Neuron (in vitro differentiated cells): ENCODE measurements around the gene MCHR2.

Experiments
- H2AFZ ChIP-seq: one replicate; pipeline ENCODE4 v1.6.1; 2013; ENCODE audit warnings: low read depth, mild to moderate bottlenecking, inconsistent platforms, low read length, moderate library complexity
- H3K27me3 ChIP-seq: one replicate; pipeline ENCODE4 v1.6.1; 2013; ENCODE audit warnings: low read length; ENCODE audit not compliant: insufficient read depth
- H3K36me3 ChIP-seq: one replicate; pipeline ENCODE4 v1.6.1; 2013; ENCODE audit warnings: low read length; ENCODE audit not compliant: insufficient read depth
- H3K4me1 ChIP-seq: one replicate; pipeline ENCODE4 v1.6.1; 2013; ENCODE audit warnings: low read length; ENCODE audit not compliant: insufficient read depth
- H3K4me3 ChIP-seq: 2 replicates; pipeline ENCODE4 v1.5.1; 2013; ENCODE audit warnings: mild to moderate bottlenecking, low read length, moderate library complexity
- H3K9me3 ChIP-seq: one replicate; pipeline ENCODE4 v1.6.1; 2013; ENCODE audit warnings: low read length

The MCHR2 gene

DNA sequence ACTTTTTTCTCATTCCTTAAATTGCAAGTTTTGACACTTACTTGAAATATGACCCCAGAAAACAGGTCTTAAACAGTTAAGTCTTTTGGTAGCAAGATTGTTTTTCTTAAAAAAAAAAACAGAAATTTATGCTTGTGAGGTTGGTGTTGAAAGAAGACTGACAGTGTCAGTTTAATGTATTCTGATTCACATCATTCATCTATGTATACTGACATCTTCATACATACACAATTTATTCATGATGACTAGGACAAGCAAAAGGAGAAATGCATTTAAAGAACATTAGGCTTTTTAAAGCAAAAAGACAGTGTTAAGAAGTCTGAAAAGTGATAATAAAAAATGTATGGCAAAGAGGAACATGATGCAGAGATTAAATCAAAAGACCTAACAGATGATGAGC is 27.0 kb downstream of the MCHR2 start:
- Histone ChIP-seq H3K36me3 (no peaks in the 10 kb centered on the region), H3K4me3 (no peak overlapping the region), H3K4me1 (no peaks in the 10 kb centered on the region), H3K27me3 (no peaks in the 10 kb centered on the region), H3K9me3 (no peaks in the 10 kb centered on the region), H2AFZ (no peak overlapping the region)

DNA sequence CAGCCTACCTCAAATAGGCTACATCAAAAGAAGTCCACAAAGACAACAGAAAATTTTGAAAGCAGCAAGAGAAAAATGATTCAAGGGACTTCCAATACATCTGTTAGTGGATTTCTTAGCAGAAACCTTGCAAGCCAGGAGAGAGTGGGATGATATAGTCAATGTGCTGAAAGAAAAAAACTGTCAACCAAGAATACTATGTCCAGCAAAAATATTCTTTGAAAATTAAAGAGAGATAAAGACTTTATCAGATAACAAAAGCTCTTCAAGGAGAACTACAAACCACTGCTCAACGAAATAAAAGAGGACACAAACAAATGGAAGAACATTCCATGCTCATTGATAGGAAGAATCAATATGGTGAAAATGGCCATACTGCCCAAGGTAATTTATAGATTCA is 34.0 kb downstream of the MCHR2 start:
- Histone ChIP-seq H3K36me3 (no peaks in the 10 kb centered on the region), H2AFZ (no peak overlapping the region), H3K4me3 (no peak overlapping the region), H3K4me1 (no peaks in the 10 kb centered on the region), H3K27me3 (no peaks in the 10 kb centered on the region), H3K9me3 (no peaks in the 10 kb centered on the region)

DNA sequence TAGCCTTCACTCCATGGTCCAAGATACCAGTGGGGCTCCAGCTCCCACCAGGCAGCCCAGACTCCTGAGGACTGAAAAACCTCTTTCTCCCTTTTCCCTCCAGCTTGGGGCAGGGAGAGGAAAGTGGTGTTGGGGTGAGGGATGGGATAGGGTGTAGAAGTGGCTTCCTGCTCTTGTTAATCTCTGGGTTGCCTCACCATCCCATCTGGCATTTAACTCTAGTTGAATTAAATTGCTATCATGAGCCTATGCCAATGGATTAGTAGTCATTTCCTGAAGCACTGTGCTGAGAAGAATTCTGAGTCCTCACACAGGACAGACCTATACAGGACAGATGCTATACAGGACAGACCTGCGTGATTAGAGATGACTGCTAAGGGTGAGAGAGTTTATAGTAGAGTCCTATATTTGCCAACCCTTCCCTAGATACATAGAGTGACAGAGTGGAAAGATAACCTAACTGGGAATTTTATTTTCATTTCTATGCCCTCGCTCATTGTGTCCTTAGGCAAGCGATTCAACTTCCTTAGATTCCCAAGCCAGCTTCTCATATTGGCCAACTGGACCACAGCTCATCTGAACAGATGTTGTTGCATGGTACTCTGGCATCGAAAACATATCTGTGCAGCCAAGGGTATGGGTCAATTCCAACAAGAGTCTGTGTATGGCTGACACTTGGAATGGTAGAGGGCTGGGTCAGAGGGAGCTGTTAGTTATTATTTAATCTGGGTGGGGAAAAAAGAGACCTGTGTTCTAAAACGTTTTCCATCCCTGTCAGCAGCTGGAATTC is 42.8 kb downstream of the MCHR2 start:
- Histone ChIP-seq H3K4me1 (no peaks in the 10 kb centered on the region), H3K27me3 (no peaks in the 10 kb centered on the region), H3K9me3 (no peaks in the 10 kb centered on the region), H3K36me3 (no peaks in the 10 kb centered on the region), H3K4me3 (no peak overlapping the region), H2AFZ (no peak overlapping the region)

DNA sequence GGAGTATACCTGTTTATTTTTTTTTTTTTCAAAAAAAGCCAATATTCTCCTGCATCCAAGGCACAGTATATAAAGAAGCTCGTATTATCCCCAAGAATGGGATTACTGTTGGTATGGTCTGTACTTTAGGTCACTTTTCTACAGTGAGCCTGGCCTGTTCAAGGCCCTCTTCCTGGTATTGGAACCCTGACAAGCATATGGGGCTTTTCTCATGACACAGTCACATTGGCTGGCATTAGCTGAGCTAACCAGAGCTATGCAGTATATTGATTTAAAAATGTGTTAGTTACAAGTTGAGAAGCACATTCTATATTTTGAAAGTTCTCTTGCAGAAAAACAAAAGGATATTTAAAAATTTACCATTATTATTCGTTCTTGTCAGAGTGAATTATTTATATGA is 48.0 kb downstream of the MCHR2 start:
- Histone ChIP-seq H3K4me1 (no peaks in the 10 kb centered on the region), H3K4me3 (no peak overlapping the region), H3K27me3 (peaks cover 4% of the 10 kb centered on the region), H3K36me3 (no peaks in the 10 kb centered on the region), H2AFZ (no peak overlapping the region), H3K9me3 (no peaks in the 10 kb centered on the region)

DNA sequence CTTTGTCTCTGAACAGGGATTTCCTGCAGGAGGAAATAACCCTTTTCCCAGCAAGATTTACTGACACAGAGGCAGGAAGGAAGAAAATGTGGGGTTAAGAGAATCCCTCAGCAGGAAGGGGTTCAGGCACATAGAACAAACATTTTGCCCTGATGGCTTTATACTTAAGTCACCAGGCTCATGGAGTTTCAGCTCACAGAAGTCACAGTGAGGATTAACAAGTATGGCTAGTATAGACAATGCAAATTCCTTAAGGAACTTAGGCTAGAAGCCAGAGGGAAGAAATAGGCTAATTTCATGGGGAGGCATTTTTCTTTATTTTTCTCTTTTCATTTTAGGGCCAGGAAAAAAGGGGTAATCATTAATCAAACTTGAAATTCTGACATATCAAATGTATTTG is 50.2 kb downstream of the MCHR2 start:
- H3K36me3 ChIP-seq, result no peaks in the 10 kb centered on the region
- H3K4me3 ChIP-seq, result no peak overlapping the region
- H3K4me1 ChIP-seq, result no peaks in the 10 kb centered on the region
- H2AFZ ChIP-seq, result no peak overlapping the region
- peaks cover 4% of the 10 kb centered on the region for H3K27me3 ChIP-seq
- H3K9me3 ChIP-seq, result no peaks in the 10 kb centered on the region

DNA sequence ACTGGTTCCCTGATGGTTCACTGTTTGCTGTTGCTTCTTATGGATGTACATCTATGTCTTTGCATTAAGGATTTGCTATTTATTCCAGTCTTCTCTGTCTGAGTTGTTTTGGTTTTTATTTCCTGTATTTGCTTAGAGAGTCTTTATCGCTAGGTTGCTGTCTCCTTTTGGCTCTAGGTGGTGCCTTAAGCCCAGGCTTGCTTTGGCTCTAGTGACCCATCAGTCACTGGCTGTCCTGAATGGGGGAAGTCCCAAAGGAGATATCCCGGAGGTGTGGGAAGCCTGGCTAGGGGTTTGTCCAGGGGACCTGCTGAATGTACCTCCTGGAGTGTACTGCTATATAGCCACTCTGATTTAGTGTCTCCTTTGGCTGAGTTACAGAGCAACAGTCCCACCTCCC is 53.4 kb downstream of the MCHR2 start:
- no peak overlapping the region for H2AFZ ChIP-seq
- H3K9me3 ChIP-seq, result no peaks in the 10 kb centered on the region
- H3K27me3 ChIP-seq, result peaks cover 4% of the 10 kb centered on the region
- H3K36me3 ChIP-seq, result no peaks in the 10 kb centered on the region
- no peak overlapping the region for H3K4me3 ChIP-seq
- no peaks in the 10 kb centered on the region for H3K4me1 ChIP-seq

DNA sequence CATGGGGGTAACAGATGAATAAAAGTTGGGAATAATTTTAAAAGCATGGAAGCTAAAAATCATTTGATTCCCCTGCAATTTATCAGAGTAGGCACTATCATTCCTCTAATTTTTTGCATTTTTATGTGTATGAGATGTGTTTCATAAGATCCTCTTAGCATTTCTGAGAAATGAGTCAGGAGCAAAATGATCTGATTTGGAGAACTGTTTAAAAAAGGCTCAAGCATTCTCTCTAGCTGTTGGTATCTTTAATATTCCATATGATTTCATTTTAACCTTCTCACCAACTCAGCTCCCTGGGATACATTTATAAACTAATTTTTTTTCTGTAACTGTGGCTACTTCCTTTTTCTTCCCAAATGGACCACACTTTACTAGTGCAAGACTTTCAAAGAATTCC is 60.9 kb downstream of the MCHR2 start:
- Histone ChIP-seq H3K9me3 (no peaks in the 10 kb centered on the region), H2AFZ (no peak overlapping the region), H3K4me1 (no peaks in the 10 kb centered on the region), H3K4me3 (no peak overlapping the region), H3K27me3 (no peaks in the 10 kb centered on the region), H3K36me3 (no peaks in the 10 kb centered on the region)

DNA sequence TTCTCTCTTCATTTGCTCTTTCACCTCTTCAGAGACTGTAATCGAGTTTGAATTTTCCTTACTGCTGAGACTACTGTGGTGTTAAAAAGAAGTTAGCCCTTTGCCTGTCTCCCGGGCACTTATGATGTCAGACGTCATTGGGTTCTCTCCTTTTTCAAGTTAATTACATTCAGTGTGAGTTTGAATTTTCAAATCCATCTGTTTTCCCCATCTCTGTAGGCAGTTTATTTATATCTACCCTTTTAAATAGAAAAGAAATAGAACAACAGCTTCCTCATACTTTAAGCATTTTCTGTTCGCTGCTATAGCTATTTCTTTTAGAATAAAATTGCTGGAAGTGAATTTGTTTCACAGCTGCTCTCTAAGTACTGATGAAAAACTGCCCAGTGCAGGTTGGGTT is 81.4 kb downstream of the MCHR2 start:
- no peaks in the 10 kb centered on the region for H3K36me3 ChIP-seq
- H3K4me1 ChIP-seq, result no peaks in the 10 kb centered on the region
- no peak overlapping the region for H3K4me3 ChIP-seq
- no peak overlapping the region for H2AFZ ChIP-seq
- no peaks in the 10 kb centered on the region for H3K9me3 ChIP-seq
- no peaks in the 10 kb centered on the region for H3K27me3 ChIP-seq

DNA sequence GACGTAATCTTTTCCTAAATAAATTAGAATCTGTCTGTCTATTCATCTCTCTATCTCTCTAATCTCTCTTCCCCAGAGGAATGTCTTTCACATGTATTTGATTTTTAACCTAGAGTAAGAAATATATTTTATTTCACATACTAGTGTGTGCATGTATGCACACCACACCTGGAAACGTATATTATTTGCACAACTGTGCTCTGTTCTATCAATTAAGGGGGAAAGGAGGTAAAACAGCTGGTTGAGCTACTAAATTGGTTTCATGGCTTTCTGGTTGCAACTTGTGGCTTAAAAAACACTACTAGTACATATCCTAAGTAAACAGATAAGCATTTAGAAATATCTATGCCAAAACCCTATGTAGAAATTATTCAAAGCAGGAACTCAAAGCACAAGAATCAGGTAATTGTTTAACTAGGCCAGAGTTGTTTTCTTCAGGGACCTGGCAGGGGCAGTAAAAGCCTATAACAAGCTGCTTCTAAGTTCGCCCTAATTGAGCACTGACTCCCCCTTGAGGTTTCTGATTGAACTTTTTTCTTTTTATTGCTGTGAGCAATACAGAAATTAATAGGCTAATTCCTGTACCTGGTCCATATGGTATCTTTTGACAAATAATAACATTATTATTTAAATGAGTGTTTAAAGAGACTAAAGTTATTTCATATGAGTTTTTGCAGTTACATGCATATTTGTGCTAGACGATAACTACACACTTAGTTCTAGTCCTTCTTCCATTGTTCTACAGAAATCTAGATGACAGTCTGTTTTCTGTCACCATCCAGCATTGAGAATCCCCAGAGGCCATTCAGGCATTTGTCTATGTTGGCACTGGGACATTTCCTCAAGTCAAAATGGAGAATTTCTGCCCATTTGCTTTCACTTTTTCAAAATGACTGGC is 88.6 kb downstream of the MCHR2 start:
- H3K27me3 ChIP-seq, result no peaks in the 10 kb centered on the region
- H2AFZ ChIP-seq, result no peak overlapping the region
- no peaks in the 10 kb centered on the region for H3K4me1 ChIP-seq
- H3K9me3 ChIP-seq, result no peaks in the 10 kb centered on the region
- no peak overlapping the region for H3K4me3 ChIP-seq
- H3K36me3 ChIP-seq, result no peaks in the 10 kb centered on the region

DNA sequence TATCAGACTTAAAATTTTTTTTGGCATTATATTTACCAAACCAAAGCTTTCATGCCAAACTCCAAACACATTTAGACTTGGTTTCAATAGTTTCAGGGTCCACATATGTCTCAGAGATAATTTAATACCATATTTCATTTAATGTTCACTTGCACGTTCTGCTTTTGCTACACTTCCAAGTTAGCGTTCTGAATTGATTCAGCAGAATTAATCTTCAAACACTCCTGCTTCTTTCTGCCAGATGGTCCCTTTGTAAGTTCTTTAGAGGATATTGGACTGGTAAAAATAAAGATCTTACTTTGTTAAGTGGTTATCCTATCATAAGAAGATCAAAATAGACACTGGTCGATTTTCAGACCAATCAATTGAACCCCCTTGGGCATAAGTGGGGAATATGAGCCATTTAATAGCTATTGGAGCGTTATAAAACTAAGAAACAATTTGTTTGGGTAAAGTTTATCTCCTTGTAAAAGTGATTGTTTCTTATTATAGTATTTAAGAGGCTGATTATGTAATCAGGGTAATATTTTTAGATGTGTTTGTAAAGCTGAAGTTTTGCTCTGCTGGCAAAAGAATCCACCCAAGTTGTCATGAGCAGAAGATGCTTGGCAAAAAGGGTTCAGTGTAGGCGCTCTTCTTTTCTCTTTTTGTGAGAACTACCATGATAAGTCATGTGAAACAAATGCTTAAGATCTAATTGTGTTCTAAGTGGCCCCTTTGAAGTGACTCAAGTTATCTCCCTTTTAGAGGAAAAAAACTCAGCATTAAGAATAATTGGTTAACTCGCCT is 92.2 kb downstream of the MCHR2 start:
- Histone ChIP-seq H3K27me3 (no peaks in the 10 kb centered on the region), H2AFZ (no peak overlapping the region), H3K4me1 (no peaks in the 10 kb centered on the region), H3K36me3 (no peaks in the 10 kb centered on the region), H3K4me3 (no peak overlapping the region), H3K9me3 (no peaks in the 10 kb centered on the region)

DNA sequence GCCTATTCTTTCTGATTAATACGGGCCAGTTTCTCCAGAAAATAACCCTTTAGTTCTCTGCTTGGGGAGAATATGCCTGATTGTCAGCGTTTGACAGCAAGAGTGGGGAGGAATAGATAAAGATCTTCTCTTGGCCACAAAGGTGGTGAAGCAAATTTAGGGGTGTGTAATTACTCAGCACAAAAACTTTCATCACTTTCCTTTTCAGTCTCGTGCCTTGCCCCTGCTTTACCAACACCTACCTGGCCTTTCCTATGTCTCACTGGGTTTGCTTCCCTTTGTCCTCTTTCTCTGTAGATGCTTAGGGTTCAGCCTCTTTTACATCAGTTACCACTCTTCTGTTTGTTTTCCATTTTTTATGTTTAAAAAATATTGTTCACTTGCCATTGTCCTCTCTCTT is 99.2 kb downstream of the MCHR2 start:
- H3K27me3 ChIP-seq, result no peaks in the 10 kb centered on the region
- no peak overlapping the region for H3K4me3 ChIP-seq
- H3K36me3 ChIP-seq, result no peaks in the 10 kb centered on the region

DNA sequence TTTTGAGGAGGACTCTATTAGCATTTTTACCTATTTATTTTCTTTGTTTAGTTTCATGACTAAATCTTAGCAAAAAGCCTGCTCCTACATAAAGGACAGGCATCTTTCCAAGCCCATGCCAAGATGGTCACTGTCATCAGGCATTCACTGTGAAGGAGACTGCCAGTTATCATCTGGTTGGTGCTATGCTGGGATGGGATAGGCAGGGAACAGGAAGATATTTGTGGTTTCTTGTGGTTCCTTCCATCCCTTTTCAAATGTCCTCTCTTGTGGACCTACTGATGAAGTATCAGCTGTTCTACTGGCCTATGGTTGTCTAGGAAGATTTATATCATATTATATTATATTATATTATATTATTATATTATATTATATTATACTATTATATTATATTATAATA is 107.0 kb downstream of the MCHR2 start:
- Histone ChIP-seq H3K9me3 (no peaks in the 10 kb centered on the region), H3K36me3 (no peaks in the 10 kb centered on the region), H3K4me1 (peaks cover 6% of the 10 kb centered on the region), H2AFZ (no peak overlapping the region), H3K4me3 (no peak overlapping the region), H3K27me3 (no peaks in the 10 kb centered on the region)

More for the DNA sequence above, 99.2 kb downstream of the MCHR2 start:
- Histone ChIP-seq H3K4me1 (no peaks in the 10 kb centered on the region), H3K9me3 (no peaks in the 10 kb centered on the region), H2AFZ (no peak overlapping the region)

DNA sequence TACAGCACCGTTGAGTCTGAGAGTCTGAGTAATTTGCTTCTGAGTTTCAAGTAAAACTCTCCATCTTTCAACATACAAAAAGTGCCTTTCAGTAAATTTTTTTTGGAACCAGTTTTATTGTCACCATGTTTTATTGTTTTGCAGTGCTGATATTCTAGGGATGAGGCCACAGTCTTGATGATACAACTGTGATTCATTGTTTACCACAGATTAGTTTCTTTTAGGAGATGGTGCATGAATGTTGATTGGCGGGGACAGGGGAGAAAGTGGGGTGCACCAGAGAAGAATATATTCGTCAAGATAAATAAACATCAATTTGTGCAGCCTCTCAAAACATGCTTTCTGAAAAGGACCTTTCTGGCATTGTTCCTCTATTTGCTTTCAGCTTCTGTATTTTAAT is 109.0 kb downstream of the MCHR2 start:
- H3K9me3 ChIP-seq, result no peaks in the 10 kb centered on the region
- no peak overlapping the region for H3K4me3 ChIP-seq
- H3K36me3 ChIP-seq, result no peaks in the 10 kb centered on the region
- no peaks in the 10 kb centered on the region for H3K27me3 ChIP-seq
- peaks cover 6% of the 10 kb centered on the region for H3K4me1 ChIP-seq
- H2AFZ ChIP-seq, result no peak overlapping the region
